Mesothelial cell of epicardium (in vitro differentiated cells): Measurements from ENCODE around the gene ENPP3. TPM values are rescaled to one million over a fixed set of nuclear protein-coding genes. Genes with fewer than 3 reads are reported as not detected.

ENCODE experiments used
- DNase-seq, 2 experiments: peaks; one replicate each; pipeline ENCODE4 v3.0.0; 2021; ENCODE audit warnings: low spot score in 2 of 2; ENCODE audit not compliant: unreplicated experiment in 2 of 2
- H3K27ac Mint-ChIP-seq: 2 replicates; pipeline ENCODE4 v1.8.0; 2021; ENCODE audit warnings: mixed read lengths
- H3K27me3 Mint-ChIP-seq: 2 replicates; pipeline ENCODE4 v1.8.0; 2021; ENCODE audit warnings: low read depth, mixed read lengths
- H3K36me3 Mint-ChIP-seq: 2 replicates; pipeline ENCODE4 v1.8.0; 2021; ENCODE audit warnings: mixed read lengths
- H3K4me1 Mint-ChIP-seq: 2 replicates; pipeline ENCODE4 v1.8.0; 2021; ENCODE audit warnings: mixed read lengths
- H3K4me3 Mint-ChIP-seq: 2 replicates; pipeline ENCODE4 v1.8.0; 2021; ENCODE audit warnings: mild to moderate bottlenecking, moderate library complexity, mixed read lengths
- H3K9me3 Mint-ChIP-seq: 2 replicates; pipeline ENCODE4 v1.8.0; 2021; ENCODE audit warnings: mixed read lengths
- total RNA-seq: library from RNA; stranded (reverse); gene quantifications from 3 replicates; pipeline ENCODE4 v1.2.1, GENCODE V29; 2021
- TF ChIP-seq, protein P1 (sequence below): fragments of 200-600 bp; sonication (generic); IDR thresholded peaks from one replicate; pipeline ENCODE4 v1.5.0; 2021; ENCODE audit warnings: antibody characterized with exemption; ENCODE audit not compliant: unreplicated experiment

Gene ENPP3
- total RNA-seq, 1 donor from 2014 or later: 0.89 TPM

DNA sequence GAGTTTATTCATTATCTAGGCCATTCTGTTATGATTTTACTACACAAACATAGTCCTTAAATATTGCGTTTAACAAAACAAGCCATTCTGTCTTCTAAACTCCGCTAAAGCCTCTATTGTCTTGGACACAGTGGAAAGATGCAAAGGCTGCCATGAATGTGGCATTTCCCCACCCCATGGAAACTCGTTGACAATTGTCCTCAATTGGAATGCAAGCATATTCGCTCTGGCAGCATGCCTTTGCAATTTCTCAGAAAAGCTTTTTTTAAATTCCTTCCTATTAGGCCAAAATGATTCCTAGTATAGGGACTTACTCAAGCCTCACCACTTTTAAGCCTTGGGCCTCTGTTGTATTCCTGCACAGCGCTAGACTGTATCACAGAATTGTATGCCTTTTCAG is 41.3 kb downstream of the ENPP3 start:
- no peaks in the 10 kb centered on the region for H3K9me3 Mint-ChIP-seq
- no peak overlapping the region for H3K4me3 Mint-ChIP-seq
- DNase-seq: no peak
- H3K4me1 Mint-ChIP-seq: no peaks in the 10 kb centered on the region
- TF ChIP-seq, protein P1, sequence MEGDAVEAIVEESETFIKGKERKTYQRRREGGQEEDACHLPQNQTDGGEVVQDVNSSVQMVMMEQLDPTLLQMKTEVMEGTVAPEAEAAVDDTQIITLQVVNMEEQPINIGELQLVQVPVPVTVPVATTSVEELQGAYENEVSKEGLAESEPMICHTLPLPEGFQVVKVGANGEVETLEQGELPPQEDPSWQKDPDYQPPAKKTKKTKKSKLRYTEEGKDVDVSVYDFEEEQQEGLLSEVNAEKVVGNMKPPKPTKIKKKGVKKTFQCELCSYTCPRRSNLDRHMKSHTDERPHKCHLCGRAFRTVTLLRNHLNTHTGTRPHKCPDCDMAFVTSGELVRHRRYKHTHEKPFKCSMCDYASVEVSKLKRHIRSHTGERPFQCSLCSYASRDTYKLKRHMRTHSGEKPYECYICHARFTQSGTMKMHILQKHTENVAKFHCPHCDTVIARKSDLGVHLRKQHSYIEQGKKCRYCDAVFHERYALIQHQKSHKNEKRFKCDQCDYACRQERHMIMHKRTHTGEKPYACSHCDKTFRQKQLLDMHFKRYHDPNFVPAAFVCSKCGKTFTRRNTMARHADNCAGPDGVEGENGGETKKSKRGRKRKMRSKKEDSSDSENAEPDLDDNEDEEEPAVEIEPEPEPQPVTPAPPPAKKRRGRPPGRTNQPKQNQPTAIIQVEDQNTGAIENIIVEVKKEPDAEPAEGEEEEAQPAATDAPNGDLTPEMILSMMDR: no peak
- no peaks in the 10 kb centered on the region for H3K36me3 Mint-ChIP-seq
- no peaks in the 10 kb centered on the region for H3K27me3 Mint-ChIP-seq
- no peak overlapping the region for H3K27ac Mint-ChIP-seq

DNA sequence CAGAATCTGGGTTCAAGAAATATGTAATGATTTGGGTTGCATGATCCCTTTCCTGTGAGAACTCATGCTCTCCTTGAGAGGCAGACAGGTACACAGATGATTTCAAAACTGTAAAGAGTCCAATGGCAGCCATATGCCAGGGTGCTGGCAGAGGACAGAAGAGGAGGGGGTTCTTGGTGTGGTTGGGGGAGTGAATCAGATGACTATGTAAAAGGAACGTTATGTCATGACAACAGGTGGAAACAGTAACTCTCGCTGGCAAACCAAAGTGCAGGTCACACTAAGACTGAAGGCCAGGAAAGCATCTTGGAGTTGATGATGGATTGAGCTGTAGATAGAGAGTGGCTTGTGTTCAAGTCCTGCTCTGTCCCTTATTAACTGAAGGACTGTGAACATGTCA is 43.8 kb downstream of the ENPP3 start:
- Mint-ChIP-seq H3K4me1 (no peaks in the 10 kb centered on the region), H3K27me3 (no peaks in the 10 kb centered on the region), H3K27ac (no peak overlapping the region), H3K36me3 (no peaks in the 10 kb centered on the region), H3K9me3 (no peaks in the 10 kb centered on the region), H3K4me3 (no peak overlapping the region)
- DNase-seq: no peak
- TF ChIP-seq, protein P1: no peak

DNA sequence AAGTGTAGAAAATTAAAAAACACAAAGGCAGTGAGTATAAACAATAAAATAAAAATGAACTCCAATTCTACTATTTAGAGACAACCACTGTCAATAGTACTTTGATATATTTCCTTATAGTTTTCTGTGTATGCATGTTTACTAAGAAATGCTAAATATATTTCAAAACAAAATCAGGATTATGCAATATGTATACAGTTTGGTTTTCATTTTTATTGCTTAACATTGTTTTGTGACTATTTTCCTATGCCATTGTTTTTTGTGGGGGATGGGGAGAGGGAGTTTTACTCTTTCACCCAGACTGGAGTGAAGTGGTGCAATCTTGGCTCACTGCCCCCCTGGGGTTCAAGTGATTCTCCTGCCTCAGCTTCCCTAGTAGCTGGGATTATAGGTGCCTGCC is 44.5 kb downstream of the ENPP3 start:
- H3K27ac Mint-ChIP-seq: no peak overlapping the region
- TF ChIP-seq, protein P1: no peak
- no peaks in the 10 kb centered on the region for H3K27me3 Mint-ChIP-seq
- H3K9me3 Mint-ChIP-seq: no peaks in the 10 kb centered on the region
- H3K4me3 Mint-ChIP-seq: no peak overlapping the region
- DNase-seq: no peak
- H3K4me1 Mint-ChIP-seq: no peaks in the 10 kb centered on the region
- no peaks in the 10 kb centered on the region for H3K36me3 Mint-ChIP-seq

DNA sequence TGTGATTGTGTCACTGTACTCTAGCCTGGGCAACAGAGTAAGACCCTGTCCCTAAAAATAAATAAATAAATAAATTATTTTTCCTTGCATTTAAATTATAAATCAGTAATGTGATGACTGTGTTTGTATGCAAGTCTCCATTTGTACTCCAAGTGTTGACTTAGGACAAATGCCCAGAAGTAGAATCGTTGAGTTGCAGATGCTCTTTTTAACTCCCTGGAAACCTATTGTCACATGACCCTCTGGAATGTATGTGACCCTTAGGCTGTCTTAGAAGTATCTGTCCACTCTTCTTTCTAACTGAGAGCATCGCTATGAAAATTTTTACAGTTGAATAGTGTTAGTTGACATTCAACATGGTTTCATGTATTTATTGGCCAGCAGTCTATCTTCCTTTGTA is 45.3 kb downstream of the ENPP3 start:
- H3K36me3 Mint-ChIP-seq: no peaks in the 10 kb centered on the region
- H3K27ac Mint-ChIP-seq: no peak overlapping the region
- H3K9me3 Mint-ChIP-seq: no peaks in the 10 kb centered on the region
- no peak overlapping the region for H3K4me3 Mint-ChIP-seq
- no peaks in the 10 kb centered on the region for H3K4me1 Mint-ChIP-seq
- TF ChIP-seq, protein P1: no peak
- no peak for DNase-seq
- H3K27me3 Mint-ChIP-seq: no peaks in the 10 kb centered on the region

DNA sequence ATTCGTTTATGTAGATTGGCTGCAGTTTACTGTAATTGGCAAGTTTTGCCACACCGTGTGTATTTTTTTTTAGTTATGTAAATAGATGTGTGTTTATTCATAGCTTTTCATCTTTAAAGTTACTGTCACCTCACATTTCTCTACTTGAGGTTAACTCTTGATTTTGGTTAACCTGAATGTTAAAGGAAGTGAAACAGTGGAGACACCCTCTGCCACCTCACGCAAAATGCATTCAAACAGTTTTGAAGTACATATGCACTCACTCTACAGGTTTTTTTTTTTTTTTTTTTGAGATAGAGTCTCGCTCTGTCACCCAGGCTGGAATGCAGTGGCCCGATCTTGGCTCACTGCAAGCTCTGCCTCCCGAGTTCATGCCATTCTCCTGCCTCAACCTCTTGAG is 46.4 kb downstream of the ENPP3 start:
- H3K4me3 Mint-ChIP-seq: no peak overlapping the region
- DNase-seq: no peak

More for the DNA sequence above, 46.4 kb downstream of the ENPP3 start:
- TF ChIP-seq, protein P1: no peak
- Mint-ChIP-seq H3K36me3 (no peaks in the 10 kb centered on the region), H3K4me1 (no peaks in the 10 kb centered on the region), H3K27me3 (no peaks in the 10 kb centered on the region), H3K9me3 (no peaks in the 10 kb centered on the region), H3K27ac (no peak overlapping the region)
